IPS DF 6.9 (cell line): ENCODE results near the gene PSENEN.

Source experiments
- DNase-seq: peaks from one replicate; pipeline ENCODE4 v3.0.0-alpha.2; 2013; ENCODE audit warnings: low read depth, low spot score
- H3K27ac ChIP-seq: one replicate; pipeline ENCODE4 v1.5.1; 2013; ENCODE audit warnings: low read length, control low read depth
- H3K27me3 ChIP-seq: 2 replicates; pipeline ENCODE4 v1.6.1; 2013; ENCODE audit warnings: mild to moderate bottlenecking, low read length; ENCODE audit not compliant: control insufficient read depth, insufficient read depth
- H3K36me3 ChIP-seq: 2 replicates; pipeline ENCODE4 v1.6.1; 2013; ENCODE audit warnings: low read length; ENCODE audit not compliant: control insufficient read depth, insufficient read depth
- H3K4me1 ChIP-seq: 2 replicates; pipeline ENCODE4 v1.6.1; 2013; ENCODE audit warnings: low read length; ENCODE audit not compliant: control insufficient read depth, insufficient read depth
- H3K4me3 ChIP-seq: 2 replicates; pipeline ENCODE4 v1.5.1; 2013; ENCODE audit warnings: mild to moderate bottlenecking, low read length
- H3K9me3 ChIP-seq: 2 replicates; pipeline ENCODE4 v1.6.1; 2013; ENCODE audit warnings: low read length, inconsistent platforms; ENCODE audit not compliant: control insufficient read depth, insufficient read depth
- WGBS: extraction: QIAGEN DNeasy Blood & Tissue Kit; methylation state at CpG from one replicate; pipeline ENCODE4 v1.1.7; 2013; ENCODE audit warnings: mixed read lengths, missing lambda C conversion rate; ENCODE audit not compliant: insufficient read length, insufficient coverage; 5-methylcytosine and 5-hydroxymethylcytosine counted together

The PSENEN gene

DNA sequence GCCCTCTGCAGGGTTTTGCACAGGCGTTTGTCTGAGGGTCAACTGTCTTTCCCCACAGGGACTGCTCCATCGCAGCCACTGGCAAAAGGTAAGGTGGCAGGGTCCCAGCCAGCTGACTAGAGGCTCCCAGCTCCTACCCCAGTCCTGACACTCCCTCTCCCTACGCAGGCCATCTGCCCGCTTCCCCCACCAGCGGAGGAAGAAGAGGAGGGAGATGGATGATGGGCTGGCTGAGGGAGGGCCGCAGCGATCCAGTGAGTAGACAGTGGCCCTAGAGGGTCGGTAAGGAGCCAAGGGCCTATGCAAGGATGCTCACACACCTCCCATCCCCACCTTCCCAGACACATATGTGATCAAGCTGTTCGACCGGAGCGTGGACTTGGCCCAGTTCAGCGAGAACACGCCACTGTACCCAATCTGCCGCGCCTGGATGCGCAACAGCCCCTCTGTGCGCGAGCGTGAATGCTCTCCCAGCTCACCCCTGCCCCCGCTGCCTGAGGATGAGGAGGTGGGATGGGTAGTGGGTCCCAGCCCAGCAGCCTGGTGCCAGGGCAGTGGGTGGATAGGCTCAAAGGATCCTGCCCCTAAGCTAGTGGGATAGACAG lies 7.4 kb downstream of the PSENEN start:
- WGBS, result no CpG with 5 or more reads among the region's 20 CpGs
- H3K4me3 ChIP-seq, result no peak overlapping the region
- H3K4me1 ChIP-seq, result 0 out of 2 replicates have a peak, but pooled peaks cover 2% of the 10 kb centered on the region
- no peaks in the 10 kb centered on the region for H3K36me3 ChIP-seq
- no peaks in the 10 kb centered on the region for H3K27me3 ChIP-seq
- no peak overlapping the region for H3K27ac ChIP-seq
- no peak for DNase-seq
- H3K9me3 ChIP-seq, result no peaks in the 10 kb centered on the region

DNA sequence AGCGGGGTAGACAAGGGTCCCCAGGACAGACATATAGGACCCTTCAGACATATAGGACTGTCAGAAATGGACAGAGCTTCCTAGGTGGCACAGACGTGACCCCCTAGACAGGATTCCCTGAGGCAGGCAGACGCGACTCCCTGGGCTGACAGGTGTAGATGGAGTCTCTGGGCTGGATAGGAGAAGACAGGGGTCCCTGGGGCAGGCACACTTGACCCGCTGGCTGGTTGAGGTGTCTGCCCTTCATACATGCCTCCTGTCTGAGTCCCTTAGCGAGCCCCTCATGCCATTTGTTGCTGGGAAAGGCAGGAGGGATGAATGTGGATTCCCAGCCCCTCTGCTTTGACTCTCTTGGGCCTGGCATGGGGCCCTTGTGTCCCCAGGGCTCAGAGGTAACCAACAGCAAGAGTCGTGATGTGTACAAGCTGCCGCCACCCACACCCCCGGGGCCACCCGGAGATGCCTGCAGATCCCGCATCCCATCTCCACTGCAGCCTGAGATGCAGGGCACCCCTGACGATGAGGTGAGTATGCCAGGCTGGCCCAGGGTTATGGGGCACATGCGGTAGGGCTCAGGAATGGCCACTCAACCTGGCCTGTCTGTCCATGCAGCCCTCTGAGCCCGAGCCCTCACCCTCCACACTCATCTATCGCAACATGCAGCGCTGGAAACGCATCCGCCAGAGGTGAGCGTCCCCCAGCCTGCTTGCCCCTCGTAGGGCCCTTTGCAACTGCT lies 8.4 kb downstream of the PSENEN start:
- WGBS, result no CpG with 5 or more reads among the region's 20 CpGs
- no peaks in the 10 kb centered on the region for H3K9me3 ChIP-seq
- H3K27ac ChIP-seq, result no peak overlapping the region

DNA sequence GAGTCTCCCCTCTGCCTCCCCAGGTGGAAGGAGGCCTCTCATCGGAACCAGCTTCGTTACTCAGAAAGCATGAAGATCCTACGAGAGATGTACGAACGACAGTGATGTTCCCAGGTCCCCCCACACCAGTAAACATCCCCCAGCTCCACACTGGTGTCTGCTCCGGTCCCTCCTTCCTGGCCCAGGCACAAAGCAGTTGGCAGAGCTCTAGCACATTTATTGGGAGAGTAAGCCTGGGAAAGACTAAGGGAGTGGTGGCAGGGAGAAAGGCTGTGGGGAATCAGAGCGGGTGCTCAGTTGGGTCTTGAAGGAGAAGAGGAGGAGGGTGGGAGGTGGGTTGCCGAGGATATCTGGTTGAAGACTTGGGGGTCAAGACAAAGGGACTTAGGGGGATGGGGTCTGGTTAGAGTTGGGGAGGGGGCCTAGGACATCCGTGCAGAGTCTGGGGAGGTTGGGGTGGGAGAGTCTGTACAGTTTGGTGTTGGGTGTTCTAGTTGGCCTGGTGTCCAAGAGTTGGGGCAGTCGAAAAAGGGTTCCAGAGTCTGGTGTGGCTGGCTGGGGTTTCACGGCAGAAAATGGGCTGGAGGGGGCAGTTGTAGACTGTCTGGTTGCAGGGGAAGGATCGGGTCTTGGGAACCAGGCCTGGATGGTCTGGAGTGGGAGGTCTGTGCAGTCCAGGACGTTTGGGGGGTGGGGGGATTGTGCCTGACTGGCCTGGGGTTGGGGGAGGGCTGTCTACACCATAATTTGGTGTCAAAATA lies 9.1 kb downstream of the PSENEN start:
- no peak overlapping the region for H3K4me3 ChIP-seq
- WGBS, result no CpG with 5 or more reads among the region's 13 CpGs
- no peaks in the 10 kb centered on the region for H3K27me3 ChIP-seq
- DNase-seq, result no peak
- H3K36me3 ChIP-seq, result no peaks in the 10 kb centered on the region
- H3K4me1 ChIP-seq, result 0 out of 2 replicates have a peak, but pooled peaks cover 2% of the 10 kb centered on the region
- H3K27ac ChIP-seq, result no peak overlapping the region
- H3K9me3 ChIP-seq, result no peaks in the 10 kb centered on the region

More for the DNA sequence above, 8.4 kb downstream of the PSENEN start:
- Histone ChIP-seq H3K4me1 (0 out of 2 replicates have a peak, but pooled peaks cover 2% of the 10 kb centered on the region), H3K36me3 (no peaks in the 10 kb centered on the region), H3K4me3 (no peak overlapping the region), H3K27me3 (no peaks in the 10 kb centered on the region)
- no peak for DNase-seq

DNA sequence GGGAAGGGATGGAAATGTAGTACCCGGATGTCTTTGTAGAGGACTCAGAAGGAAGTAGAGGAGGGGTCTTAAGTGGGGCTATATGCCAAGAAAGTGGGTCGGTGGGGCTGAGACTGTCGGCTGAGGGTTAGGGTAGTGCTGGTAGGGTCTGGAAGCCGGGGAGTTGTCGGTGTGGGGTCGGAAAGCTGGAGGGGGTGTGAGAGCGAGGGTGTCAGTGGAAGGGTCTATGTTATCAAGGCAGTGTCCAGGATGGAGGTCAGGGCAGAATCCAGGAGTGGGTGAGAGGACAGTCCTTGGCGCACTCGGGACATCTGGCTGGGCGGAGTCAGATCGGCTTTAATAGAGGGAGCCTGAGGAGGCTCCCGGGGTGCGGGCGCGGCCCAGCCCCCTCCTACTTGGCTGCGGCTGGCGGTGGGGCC lies 9.7 kb downstream of the PSENEN start:
- no CpG with 5 or more reads among the region's 17 CpGs for WGBS
- no peak overlapping the region for H3K27ac ChIP-seq

DNA sequence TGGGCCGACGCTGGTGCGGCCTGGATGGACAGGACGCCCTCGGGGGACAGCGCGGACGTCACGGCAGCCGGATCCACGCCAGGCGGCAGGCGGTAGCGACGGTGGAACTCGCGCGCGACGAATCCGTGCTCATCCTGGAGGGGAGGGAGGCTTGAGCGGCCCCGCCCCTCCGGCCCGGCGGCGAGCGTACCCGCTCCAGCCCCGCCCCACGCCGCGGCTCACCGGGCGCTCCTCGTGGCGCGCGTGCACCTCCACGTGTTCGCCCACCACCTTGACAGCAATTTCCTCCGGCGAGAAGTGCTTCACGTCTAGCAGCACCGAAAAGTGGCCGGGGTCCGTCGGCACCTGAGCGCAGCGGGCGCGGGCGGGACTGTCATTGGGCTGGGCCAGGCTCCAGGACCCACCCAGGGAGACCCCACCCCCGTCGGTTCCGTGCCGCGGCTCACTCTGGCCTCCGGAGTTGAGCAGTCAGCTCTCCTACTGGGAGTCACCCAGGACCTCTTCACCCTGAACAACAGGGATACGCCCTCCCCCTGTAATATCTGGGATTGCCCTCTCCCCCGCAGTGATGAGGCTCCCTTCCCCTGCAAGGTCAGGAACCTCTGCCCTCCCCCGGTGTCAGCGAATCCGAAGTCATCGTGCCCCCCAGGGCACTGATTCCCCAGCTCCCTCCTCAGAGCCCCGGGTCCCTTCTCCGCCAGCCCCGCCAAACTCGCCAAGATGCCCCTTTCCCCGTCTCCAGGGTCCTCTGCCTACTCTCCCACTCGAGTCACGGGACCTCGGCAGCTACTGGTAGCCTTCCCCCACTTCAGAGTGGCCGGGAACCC lies 10.3 kb downstream of the PSENEN start:
- Histone ChIP-seq H3K4me1 (0 out of 2 replicates have a peak, but pooled peaks cover 2% of the 10 kb centered on the region), H3K9me3 (no peaks in the 10 kb centered on the region), H3K27ac (no peak overlapping the region), H3K4me3 (peak overlapping the region; percentile 69; the same call in 1 of the 2 replicates), H3K36me3 (no peaks in the 10 kb centered on the region), H3K27me3 (no peaks in the 10 kb centered on the region)
- WGBS, result no CpG with 5 or more reads among the region's 74 CpGs
- DNase-seq, result no peak

More for the DNA sequence above, 9.7 kb downstream of the PSENEN start:
- H3K4me1 ChIP-seq, result 0 out of 2 replicates have a peak, but pooled peaks cover 2% of the 10 kb centered on the region
- no peaks in the 10 kb centered on the region for H3K27me3 ChIP-seq
- H3K36me3 ChIP-seq, result no peaks in the 10 kb centered on the region
- DNase-seq, result no peak
- peak overlapping the region; percentile 69; the same call in 1 of the 2 replicates for H3K4me3 ChIP-seq
- no peaks in the 10 kb centered on the region for H3K9me3 ChIP-seq

DNA sequence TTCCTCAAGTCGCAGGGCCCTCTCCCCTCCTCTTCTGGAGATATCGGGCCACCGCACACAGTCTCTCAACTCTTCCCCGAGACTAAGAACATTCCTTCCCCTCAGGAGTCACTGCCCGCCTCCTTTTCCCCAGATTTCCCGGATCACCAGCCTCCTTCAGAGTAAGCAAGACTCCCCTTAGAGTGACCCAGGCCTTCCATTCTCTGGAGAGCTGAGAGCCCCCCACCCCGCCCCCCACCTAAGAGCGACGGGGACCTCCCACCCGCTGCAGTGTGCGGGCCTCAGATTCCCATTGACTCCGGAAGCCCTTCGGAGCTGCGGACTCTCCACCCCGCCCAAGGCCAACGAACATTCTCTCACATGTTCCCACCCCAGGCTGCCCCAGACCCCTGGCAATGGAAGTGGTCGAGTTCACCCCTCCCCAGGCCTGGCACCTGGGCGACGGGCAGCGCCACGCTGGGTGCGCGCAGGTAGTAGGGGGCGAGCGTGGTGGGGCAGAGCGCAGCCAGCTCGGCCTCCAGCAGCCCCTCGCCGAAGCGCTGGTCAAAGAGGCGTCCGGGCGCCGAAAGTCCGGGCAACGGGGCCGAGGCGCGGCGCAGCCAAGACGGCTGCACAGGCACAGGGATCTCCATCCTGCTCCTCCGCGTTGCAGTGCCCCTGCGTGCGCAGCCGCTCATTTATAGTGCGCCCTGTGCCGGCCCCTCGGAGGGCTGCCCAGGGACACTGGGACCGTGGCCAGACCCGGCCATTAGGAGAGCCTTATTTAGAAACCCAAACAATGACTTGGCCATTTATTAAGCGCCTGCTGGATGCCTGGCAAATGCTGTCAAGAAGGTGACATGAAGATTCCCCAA lies 11.2 kb downstream of the PSENEN start, which contains the start of gene HSPB6:
Gene HSPB6 (minus strand): TSS at position 653 of the 854 bp plus-strand sequence. CDS start 21 bp downstream, at position 632.
- no peak for DNase-seq
- Histone ChIP-seq H3K4me3 (peak within 1 kb of the TSS; percentile 69; the same call in 1 of the 2 replicates), H3K27me3 (no peaks in the 10 kb centered on the region), H3K4me1 (0 out of 2 replicates have a peak, but pooled peaks cover 2% of the 10 kb centered on the region), H3K9me3 (no peaks in the 10 kb centered on the region), H3K36me3 (no peaks in the 10 kb centered on the region), H3K27ac (no peak within 1 kb of the TSS)
- WGBS, result no CpG with 5 or more reads among the region's 52 CpGs

DNA sequence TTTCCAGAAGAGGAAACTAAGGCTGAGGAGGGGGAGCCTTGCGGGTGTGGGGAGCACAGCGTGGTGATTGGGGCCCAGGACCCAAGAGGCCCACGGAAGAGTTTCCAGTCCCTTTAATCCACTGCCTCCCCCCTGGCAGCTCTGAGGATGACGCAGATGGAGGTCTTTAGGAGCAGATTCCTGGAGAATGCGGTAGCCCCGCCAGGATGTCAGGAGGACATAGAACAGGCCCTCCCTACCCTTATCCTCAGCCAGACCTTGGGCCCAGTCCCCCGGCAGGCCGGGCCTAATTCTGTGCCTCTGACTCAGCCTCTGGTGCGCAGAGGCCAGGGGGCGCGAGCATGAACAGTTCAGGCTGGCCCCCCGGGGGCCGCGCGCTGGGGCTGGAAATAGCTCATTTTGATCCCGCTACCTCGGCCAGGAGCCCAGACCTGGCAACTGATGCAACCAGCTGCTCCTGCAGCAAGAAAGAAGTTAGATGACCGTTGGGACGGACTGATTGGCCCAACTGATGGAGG lies 11.8 kb downstream of the PSENEN start:
- Histone ChIP-seq H3K9me3 (no peaks in the 10 kb centered on the region), H3K4me1 (0 out of 2 replicates have a peak, but pooled peaks cover 2% of the 10 kb centered on the region), H3K27ac (no peak overlapping the region), H3K27me3 (no peaks in the 10 kb centered on the region), H3K36me3 (peaks cover 4% of the 10 kb centered on the region; the same call in 1 of the 2 replicates), H3K4me3 (peak overlapping the region; percentile 26; the same call in 1 of the 2 replicates)
- no peak for DNase-seq
- no CpG with 5 or more reads among the region's 19 CpGs for WGBS

DNA sequence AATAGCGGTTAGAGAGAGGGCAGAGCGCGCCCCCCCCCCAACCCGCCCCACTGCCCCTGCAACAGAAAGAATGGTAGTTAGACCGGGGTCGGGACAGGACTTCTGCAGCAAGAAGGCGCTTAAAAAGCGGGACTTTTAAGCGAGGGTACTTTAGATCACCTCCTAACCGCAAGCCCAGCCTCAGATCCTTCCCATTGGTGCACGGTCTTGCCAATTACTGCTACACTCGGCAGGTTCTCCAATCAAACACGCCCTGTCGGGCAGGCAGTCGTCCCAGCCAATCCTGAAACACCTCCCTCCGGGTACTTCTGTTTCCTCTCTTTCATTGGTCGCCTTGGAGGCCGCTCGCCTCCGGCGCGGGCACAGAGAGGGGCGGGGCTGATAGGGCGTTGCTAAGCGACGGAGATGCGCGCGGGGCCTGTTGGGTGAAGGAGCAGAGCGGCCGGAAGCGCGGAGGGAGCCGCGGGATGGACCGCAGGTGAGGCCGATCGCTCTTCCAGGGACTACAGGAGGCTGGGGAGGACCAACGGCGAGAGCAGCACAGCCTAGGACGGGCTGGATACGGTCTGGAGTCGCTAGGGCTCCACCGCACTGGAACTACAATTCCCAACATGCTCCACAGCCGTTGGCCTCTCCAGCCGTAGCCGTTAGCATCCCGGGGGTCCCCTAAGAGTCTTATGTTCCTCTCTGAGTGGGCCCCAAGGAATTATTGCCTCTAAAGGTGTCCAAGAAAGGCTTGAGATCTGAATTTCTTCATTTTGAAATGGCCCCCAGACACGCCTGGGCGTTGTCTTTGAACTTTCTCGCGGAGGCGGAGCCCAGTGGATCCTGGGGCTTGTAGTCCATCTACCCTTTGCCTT lies 12.5 kb downstream of the PSENEN start, which contains the start of gene PROSER3:
Gene PROSER3 (plus strand): TSS at position 428 of the 860 bp plus-strand sequence. CDS start 40 bp downstream, at position 468.
- peaks cover 4% of the 10 kb centered on the region; the same call in 1 of the 2 replicates for H3K36me3 ChIP-seq
- no CpG with 5 or more reads among the region's 53 CpGs for WGBS

More for the DNA sequence above, 12.5 kb downstream of the PSENEN start, which contains the start of gene PROSER3:
- H3K27me3 ChIP-seq, result no peaks in the 10 kb centered on the region
- peak; percentile 98 for DNase-seq
- H3K4me3 ChIP-seq, result peak within 1 kb of the TSS; percentile 90
- 0 out of 2 replicates have a peak, but pooled peaks cover 2% of the 10 kb centered on the region for H3K4me1 ChIP-seq
- H3K9me3 ChIP-seq, result no peaks in the 10 kb centered on the region
- H3K27ac ChIP-seq, result no peak within 1 kb of the TSS
